MV-4-11 (cell line): Measurements from ENCODE around the gene TRAPPC2L.
"Not testable (repeated sequence)": the region's sequence is repeated elsewhere in the genome, so short reads cannot be mapped to it uniquely, and the experiment has no call there.

Source experiments
- DNase-seq: peaks from one replicate; lab custom pipeline; 2025; lab: John Stamatoyannopoulos, UW

Gene TRAPPC2L

DNA sequence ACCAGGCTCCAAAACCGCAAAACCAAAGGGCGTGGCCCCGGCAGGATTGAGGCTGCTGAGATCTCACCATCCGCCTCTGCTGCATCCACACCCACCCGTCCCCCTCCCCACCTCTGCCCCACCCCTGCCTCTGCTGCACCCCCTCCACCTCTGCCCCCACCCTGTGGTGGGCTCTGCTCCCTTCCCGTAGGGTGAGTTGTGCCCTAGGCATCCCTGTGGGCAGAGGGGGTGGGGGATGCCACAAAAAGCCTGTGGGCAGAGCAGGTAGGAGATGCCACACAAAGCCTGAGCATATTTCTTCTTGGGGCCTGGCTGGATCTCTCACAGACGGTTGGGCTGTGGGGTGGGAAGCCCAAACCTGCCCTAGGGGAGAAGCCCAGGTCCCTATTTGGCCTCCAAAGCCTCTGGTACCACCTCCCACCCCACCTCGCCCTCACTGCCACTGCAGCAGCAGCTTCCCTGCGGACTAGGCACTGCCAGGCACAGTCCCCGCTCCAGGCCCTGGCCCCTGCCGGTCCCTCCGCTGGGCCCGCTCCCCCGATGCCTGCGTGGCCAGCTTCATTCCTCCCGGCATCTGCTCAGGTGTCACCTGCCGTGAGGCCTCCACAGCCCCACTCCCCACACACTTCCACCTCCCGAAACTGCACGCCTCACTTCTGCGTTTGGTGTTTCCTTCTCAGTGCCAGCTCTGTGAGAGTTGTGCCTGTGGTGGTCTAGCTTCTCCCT, 20.8 kb downstream of the TRAPPC2L start:
- DNase-seq = no peak

DNA sequence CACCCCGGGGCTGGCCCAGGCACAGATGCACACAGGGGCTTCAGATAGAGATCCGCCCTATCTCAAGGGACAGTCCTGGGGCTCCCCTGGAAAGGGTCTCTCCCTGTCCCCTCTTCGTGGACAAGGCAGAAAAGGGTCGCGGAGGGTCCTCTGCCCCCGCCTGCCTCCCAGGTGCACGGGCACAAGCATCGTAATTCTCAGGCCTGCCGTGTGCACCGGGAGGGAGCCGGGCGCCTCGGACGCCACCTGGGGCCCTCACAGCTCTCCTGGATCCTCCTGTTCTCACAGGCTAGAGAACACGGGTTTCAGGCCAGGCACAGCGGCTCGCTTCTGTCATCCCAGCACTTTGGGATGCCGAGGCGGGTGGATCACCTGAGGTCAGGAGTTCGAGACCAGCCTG, 21.4 kb downstream of the TRAPPC2L start:
- DNase-seq = no peak

DNA sequence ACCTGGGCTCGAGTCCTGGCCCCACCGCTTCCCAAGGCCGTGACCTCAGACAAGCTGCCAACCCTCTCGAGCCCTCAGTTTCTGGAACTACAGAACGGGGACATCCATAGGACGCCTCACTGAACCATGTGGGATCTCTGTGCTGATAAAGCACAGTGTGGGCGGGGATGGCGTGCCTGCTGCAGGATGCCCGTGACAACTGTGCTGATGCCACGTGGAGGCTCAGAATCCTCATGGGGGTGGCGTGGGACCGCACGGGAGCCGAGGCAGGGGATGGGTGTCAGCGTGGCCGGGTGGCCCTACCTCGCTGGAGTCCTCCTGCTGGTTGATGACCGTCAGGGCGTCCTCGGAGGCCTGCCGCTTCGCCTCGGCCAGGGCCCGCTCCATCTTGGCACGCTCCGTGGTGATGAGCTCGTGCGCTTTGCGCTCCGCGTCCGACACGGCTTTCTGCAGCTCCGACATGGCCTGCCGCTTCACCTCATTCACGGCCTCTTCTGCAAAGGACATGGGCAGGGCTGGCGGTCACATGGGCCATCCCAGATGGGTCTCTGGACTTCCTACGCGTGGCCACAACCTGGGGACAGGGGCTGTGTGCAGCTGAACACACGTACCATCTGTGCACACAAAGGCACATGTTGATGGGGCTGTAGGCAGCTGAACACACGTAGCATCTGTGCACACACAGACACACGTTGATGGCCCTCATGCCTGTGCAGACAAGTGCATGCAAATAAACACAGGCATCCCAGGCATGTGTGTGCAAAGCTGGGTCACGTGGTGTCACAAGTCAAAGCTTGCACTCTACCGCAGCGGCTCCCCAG, 22.2 kb downstream of the TRAPPC2L start:
- no peak for DNase-seq

DNA sequence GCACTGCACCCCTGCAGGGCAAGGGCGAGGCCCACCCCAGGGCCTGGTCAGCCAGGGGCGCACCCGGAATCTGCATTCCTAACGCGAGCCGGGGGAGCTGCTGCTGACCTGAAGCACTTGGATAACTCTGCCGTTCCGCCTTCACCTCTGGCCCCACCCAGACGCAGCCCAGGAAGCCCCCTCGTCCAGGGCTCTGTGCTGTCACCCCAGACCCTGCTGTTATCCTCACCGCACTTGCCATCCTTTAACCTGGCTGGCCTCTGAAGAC, 22.8 kb downstream of the TRAPPC2L start:
- no peak for DNase-seq

DNA sequence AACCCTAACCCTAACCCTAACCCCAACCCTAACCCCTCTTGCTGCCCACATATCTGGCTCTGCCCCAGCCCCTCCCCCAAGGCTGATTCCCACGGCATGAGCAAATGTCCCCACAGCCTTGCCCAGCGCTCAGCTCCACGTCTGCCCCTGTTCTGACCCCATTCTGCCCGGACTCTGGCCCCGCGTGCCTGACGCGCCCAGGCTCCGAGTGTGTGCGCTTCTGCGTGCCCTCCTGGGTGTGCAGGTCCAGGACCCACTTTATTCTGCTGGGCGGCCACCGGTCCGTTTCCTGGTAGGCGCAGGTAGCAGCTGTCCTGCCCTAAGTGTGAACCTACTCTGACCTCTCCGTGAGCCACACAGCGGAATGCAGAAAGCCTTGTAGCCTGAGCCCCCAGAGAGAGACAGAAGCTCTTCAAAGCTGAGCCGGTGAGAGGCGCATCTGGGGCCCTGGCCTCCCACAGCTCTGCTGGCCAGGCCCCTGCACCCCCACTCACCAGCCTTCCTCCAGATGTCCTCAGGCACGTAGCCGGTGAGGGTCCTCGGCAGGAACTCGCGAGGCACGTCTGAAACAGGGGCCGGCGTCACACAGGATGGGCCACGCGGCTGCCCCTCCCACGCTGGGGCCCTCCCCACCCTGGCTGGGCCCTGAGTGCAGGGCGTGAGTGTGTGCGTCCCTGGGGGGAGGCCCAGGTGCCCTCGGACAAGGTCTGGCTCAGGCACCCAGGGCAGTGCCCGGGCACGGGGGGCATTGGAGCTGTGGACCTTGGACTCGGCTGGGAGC, 23.5 kb downstream of the TRAPPC2L start:
- DNase-seq = no peak

DNA sequence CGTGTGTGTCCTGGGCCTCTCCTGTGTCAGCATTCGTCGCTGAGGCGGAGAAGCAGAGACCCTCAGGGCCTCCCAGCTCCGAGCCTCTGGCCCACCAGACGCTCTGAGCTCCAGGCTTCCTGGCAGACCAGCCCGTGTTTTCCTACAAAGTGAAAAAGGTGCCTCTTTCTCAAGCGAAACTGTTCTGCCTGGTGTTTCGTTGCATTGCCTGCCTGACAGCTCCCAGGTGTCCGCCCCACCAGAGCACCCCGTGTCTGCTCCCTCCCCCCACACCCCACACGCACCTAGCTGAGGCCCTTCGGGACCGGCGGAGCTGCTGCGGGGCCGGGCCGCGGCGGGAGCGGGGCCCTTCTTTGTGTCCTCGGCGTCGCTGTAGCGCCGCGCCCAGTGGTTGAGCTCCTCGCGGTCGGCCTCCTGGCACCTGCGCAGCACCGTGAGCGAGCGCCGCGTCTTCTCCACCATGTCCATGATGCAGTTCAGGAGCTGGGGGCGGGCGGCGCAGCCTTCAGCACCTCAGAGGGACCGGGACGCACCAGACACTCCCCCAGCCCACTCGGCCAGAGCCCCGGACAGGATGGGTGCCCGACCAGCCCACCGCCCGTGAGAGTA, 24.2 kb downstream of the TRAPPC2L start:
- DNase-seq = no peak

DNA sequence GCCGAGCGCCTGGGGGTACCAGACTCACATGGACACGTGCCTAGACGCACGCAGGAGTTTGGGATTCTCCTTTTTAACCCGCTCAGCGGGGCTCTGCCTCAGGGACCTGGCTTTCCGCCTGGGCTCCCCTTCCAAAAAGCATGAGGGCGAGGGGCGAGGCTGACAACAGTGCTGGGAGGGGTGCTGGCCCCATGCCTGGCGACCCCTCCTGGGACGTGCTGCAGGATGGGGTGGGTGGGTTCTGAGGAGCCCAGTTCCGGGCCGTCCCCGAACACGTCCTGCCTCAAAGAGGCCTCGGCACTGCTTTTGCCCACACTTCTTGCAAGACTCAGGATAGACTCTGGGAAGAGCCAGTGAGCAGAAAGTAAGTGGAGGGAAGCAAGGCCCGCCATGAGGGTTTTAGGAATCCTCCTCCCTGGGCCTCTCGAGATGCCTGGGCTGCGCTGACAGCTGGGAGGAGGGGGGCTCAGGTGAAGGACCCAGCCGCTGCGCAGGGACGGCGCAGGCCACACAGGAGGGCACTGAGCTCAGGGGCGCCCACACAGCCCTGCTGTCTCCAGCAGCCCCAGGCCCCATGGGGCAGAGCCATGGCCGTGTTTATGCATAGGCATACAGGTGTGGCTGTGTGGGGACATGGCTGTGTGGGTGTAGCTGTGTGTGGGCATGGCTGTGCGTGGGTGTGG, 24.9 kb downstream of the TRAPPC2L start:
- no peak for DNase-seq

DNA sequence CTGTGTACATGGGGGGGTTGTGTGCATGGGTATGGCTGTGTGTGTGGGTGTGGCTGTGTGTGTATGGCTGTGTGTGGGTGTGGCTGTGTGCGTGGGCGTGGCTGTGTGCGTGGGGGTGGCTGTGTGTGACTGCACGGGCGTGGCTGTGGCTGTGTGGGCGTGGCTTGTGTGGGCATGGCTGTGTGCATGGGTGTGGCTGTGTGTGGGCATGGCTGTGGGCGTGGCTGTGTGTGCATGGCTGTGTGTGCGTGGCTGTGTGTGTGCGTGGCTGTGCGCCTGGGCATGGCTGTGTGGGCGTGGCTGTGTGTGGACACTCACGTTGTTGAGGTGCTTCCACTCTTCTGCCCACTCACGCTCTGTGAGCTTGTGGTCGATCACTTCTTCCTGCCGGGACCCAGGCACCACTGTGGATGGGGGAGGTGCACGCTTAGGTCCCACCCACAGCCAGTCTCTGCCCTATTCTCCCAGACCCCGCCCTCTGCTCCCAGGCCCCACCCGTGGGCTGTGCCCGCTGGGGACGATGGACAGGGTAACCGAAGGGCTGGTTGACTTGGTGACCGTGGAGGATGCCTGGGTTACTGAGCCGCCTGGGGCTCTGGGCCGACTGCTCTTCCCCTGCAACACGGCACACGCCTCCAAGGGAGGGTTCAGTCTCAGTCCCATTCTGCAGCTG, 25.6 kb downstream of the TRAPPC2L start:
- DNase-seq = no peak

DNA sequence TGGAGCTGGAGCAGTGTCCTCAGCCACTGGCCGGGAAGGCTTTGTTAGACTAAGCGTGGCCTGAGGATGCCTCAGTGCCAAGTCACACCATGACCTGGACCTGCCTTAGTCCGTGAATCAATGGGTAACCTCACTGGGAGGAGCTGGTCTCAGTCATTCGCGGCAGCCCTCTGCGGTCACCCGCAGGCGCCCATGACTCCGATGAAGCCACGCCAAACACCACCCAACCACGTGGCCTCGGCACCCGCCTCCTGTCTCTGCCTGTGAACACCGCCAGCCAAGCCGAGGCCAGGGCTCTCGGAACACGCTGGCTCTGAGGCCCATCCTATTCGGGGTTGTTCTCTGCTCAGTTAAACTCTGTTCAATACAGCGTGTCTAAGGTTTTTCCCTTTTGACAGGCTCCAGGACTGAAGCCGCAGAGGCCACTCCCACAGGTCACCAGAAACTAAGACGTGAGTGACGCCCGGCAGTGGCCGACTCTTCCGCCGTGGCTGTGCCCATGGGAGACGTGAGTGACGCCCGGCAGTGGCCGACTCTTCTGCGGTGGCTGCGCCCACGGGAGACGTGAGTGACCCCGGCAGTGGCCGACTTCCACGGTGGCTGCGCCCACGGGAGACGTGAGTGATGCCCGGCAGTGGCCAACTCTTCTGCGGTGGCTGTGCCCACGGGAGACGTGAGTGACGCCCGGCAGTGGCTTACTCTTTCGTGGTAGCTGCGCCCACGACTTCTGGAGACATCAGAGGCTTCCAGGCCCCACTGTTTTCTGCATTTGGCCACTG, 26.4 kb downstream of the TRAPPC2L start:
- DNase-seq = no peak

DNA sequence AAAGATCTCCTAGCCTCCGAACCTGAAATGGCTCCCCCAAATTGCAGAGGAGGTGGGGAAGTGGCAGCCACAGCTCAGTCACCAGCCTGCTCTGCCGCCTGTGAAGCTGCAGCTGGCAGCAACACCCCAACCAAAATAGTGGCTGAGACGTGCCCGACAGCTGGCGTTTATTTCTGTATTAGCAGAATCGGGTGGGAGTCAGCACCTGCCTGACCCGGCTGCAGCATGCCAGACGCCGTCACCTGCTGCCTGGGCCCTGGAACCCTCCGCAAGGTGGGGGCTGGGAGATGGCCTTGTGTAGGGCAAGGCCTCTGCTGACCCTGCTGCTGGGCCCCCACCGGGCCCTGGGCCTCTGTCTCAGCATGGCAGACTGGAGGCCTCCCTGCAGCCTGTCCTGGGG, 27.0 kb downstream of the TRAPPC2L start:
- no peak for DNase-seq

DNA sequence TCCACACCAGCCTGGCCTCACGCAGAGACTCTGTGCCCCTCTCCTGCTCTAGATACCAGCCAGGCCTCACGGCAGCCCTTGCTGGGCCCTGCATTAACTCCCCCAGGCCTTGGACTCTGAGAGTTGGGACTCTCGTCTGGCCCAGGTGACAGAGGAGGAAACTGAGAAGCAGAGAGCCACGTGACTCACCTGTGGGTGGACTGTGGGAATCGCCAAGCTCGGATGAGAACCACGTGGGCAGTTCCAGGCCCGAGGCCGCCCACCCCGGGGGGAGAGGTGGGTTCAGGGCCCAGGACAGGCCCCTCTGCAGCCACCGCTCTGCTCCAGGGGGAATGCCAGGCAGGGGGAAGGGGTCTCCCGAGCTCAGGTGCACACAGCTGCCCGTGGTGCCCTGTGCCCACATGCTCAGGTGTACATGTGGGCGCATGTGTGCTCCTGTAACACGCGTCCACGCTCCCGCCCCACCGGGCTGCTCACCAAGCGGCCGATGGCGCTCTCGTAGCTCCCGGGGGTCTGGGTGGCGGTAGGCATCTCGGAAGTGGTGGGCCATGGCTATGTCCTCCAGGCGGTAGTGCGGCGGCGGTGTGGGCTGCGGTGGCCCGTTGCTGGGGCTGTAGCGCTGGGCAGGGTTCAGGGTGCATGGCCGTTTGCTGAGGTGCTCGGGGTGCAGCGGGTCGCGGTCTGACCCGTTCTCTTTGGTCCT, 27.8 kb downstream of the TRAPPC2L start:
- DNase-seq = no peak

DNA sequence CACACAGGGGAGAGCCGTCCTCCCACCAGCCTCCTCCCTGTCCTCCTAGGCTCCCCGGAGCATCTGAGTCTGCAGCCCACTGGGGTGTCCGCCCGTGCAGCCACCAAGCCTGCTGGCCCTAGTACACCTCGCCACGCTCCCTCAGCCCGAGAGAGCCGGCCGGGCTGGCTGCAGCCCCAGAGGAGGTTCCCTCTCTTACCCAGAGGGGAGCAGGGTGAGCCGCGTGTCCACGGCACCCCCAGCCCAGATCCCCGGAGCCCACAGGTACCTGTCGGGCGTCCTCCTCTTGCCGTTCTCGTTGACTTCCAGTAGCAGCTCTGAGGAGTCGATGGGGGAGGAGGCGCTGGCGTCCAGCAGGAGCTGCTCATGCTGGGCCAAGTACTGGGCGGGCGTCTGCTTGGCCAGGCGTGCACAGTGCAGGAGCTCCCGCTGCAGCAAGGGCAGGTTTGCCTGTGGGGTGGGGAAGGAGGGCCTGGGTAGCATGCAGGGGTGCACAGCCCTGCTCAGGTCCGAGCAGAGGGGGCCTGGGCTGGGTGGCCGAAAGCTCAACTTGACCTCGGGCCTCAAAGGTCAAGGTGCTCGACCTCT, 28.9 kb downstream of the TRAPPC2L start:
- no peak for DNase-seq

DNA sequence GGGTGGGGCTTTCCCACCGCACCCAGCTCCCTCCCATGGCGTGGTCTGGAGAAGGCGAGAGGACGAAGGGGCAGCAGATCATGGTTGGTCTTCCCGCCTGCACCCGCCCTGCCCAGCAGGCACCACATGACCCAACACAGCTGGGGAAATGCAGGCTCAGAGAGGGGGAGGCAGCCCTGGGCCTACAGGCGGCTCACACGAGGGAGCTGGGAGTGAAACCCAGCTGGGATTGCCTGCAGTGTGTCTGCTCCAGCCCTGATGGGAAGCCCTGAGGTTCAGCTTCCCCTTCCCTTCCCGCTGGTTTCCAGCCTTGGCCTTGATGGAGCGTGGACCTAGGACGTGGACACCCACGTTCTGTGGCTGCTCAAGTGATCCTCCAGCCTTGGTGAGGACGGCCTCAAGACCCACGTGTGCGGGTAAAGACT, 29.5 kb downstream of the TRAPPC2L start:
- DNase-seq = no peak

DNA sequence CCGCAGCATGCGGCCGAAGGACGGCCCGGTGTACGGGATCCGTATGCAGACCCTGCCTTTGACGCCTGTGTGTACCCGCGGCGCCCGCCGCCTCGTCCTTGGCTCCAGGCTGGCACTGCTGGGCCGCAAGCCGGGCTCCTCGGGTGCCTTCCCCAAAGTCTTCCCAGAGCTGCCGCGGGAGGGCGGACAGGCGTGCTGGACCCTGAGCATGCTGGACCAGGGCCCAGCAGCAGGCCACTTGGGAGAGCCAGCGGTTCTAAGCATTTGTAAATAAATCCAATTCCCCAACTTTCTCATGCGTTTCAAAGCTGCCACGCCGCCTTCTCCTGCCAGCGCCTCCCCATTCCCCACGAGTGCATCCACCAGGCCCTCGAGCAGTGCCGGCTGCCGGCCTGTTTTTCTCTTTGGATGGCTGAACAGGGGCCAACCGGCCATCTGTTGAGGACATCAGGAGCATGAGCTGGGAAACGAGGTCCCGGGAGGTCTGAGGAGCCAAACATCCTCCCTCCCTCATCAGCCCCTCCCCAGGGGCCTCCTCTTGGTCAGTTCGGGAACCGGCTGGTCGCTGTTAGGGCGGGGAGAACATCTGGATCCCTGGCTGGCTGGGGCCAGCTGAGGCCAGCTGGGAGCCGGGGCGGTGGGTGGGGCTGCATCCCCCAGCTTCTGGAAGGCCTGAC, 30.1 kb downstream of the TRAPPC2L start:
- no peak for DNase-seq

DNA sequence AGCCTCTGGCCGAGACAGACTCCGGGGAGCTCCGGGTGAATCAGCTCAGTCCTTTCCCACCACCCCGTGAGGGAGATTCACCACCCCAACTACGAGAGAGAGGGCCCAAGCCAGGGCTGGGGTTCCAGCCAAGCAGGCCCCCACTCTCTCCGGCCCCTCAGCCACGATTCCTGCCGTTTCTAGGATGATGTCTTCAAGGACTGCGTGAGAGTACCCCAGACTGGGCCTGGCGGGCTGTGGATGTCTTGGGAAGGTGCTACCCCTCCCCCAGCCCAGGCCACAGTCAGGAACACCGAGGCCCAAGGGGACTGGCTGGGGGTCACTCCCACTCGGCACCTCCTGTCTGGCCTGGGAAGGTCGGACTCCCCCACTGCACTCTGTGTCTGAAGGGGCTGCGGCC, 31.1 kb downstream of the TRAPPC2L start:
- DNase-seq = no peak

DNA sequence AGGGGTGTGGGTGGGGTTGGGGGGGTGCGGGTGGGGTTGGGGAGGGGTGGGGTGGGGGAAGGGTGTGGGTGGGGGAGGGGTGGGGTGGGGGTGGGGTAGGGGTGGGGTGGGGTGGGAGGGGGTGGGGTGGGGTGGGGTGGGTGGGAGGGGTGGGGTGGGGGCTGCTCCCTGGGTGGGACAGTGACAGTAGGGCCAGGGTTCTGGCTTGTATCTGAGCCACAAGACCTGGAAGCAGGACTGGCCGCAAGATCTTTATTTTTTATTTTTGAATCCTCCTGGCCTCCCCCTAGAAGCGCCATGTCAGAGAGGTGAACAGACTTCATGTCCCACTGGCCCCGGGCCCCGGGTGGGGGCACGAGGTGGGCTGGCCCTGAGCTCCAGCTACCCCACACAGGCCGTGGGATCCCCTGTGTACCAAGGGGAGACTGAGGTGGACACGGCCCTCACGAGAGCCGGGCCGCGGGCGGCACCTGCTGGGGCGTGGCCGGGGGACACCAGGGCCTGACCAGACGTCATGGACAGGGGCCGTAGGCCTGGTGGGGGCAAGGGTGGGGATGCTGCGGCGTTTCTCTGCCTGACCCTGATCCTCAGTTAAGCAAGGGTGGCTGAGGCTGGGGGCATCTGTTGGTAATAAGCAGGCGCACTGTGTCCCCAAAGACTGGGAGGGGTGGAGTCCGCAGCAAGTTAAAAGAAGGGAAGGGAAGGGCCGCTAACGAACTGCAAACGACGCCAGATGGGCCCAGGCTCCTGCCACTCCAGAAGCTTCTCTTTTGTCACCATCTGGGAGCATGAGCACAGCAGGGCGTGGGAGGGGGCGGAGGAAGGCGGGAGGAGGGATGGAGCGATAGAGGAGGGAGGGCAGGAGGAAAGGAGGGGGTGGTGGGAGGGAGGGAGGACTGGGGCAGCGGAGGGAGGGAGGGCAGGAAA, 31.8 kb downstream of the TRAPPC2L start:
- peak; percentile 23 for DNase-seq

DNA sequence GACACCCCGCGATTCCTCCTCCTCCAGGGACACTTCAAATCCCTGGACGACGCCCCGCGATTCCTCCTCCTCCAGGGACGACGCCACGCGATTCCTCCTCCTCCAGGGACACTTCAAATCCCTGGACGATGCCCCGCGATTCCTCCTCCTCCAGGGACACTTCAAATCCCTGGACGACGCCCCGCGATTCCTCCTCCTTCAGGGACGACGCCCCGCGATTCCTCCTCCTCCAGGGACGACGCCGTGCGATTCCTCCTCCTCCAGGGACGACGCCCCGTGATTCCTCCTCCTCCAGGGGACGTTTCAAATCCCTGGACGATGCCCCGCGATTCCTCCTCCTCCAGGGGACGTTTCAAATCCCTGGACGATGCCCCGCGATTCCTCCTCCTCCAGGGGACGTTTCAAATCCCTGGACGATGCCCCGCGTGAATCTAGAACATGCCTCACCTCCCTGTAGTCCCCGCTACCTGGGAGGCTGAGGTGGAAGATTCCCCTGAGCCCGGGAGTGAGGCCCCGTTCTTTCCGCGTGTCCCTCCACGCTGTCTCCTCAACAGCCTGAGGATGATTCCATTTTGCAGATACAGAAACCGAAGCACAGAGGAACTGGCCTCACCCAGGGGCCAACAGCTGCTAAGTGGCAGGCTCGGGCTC, 32.9 kb downstream of the TRAPPC2L start:
- not testable (repeated sequence) for DNase-seq
